ENCODE measurements around the gene ANP32E.

The ANP32E gene

DNA sequence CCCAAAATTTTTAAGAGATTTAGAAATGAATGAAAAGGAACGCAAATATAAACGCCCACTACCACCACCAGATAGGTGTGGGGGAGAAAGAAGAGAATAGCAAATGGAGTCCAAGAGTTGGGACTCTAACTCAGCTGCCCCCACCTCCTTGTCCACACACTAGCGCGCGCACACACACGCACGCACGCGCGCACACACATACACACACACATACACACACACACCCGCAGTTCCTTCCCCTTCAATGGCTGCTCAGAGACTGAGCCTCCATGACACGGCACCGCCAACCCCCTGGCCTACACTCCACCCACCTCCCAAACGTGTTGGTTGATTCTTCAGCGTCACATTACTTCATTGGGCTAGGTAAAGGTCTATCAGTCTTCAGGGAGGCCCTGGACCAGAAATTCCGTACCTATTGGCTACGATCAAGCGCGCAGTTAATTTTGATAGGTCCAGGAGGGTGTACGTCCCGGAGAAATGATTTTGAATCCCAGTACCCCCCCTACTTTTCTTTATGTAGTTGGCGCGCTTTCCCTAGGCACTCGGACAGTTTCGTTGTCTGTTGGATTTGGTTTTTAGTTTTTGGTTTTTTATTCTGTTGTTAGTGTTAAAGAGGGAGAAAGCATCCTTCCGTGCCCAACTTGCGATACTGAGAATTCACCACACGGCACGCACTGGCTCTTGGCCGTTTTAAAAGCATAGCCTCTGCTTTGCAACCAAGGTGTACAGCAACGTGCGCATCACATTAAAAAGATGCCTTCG, at the start of gene ANP32E:
TSS of gene ANP32E (minus strand) at position 261 of the 762 bp plus-strand sequence. CDS start 326 bp downstream, outside the sequence.
- DNase-seq = peak; percentile 100

DNA sequence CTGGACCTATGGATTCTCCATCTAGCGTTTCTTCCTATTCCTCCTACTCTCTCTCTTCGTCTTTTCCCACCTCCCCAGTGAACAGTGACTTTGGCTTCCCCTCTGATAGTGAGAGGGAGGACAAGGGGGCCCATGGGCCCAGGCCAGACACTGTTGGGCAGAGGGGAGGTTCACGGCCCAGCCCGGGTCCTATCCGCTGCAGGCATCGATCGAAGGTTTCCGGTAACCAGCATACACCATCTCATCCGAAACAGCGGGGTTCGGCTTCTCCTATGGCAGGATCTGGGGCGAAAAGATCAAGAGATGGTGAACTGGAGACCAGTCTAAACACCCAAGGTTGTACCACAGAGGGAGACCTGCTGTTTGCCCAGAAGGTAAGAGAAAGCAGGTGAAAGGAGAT, 47.3 kb upstream of the ANP32E start:
- no peak for DNase-seq

DNA sequence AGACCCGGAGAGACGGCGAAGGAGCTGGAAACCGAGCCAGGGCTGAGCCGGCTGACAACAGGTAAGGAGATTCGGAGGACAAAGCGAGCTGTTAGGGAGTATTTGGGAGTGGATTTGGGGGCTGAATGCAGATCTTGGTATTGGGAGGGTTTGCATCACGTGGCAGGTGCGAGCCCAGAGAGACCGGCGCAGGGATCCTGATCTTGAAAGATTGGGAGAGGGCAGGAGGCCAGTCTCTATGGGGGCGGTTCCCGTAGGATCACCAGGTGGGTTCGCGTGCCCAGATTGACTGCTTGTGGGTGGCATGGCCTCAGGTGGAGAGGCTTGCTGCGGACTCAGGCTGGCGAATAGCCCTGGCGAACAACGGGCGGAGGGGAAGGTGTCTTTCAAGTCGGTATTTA, 46.6 kb upstream of the ANP32E start:
- DNase-seq = no peak

DNA sequence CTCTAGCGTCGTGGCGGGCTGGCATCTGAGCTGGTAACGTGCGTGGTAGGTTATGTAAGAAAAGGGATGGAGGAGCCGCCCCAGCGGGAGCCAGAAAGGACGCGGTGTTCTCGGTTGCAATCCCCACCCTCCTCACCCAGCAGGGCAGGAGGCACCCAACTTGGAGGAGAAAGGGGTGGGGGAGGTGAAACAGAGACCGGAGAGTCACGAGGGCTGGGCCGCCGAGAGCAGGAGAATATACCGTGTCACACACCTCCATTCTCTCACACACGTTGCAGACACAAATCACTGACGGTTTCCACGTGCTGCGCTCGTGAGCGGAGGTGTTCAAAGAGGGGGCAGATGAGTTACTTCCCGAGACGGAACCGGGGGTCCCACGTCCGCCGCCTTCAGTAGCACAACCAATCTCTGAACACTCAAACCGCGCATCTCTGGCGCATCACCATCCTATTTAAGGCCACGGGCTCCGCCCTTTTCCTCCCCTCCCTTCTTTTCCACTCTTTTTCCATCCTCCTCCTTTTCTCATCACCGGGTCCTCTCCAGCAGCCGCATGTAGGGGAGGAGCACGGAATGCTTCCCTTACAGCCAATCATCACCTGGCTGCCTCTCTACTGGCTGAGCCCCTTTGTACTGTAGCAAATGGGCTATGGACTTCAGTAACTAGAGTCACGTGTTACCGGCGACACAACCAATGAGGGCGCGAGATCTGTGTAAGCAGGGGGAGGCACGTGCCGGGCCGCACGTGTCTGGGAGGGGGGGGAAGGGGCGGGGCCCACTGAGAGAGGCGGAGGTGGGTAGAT, 46.0 kb upstream of the ANP32E start, which contains the start of gene CIART:
TSS of gene CIART (plus strand) at position 797 of the 800 bp plus-strand sequence. CDS start 714 bp downstream, outside the sequence.
- DNase-seq = peak; percentile 75

DNA sequence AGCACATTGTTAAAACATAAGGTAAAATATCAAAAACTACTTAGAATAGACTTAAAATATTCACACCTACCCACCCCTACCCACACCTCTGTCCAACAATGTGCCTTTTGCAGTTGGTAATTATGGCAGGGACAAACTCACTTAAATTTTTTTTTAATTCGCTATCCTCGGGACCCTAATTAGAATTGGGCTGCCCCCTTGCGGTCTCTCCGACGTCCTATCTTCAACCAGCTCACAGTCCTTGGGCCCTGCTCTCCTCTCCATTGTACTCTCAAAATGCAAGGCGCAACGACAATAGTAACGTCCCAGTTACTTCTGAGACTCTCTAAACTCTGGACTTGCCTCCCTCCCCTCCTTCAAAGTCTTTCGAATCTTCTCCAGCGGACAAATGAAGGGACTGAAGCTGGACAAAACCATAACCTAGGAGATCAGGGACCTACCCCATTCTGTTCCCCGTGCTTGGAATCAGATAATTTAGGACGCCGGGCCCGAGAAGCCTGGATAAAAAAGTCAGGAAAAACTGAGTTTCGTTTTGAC, 45.4 kb upstream of the ANP32E start:
- DNase-seq = peak; percentile 91

DNA sequence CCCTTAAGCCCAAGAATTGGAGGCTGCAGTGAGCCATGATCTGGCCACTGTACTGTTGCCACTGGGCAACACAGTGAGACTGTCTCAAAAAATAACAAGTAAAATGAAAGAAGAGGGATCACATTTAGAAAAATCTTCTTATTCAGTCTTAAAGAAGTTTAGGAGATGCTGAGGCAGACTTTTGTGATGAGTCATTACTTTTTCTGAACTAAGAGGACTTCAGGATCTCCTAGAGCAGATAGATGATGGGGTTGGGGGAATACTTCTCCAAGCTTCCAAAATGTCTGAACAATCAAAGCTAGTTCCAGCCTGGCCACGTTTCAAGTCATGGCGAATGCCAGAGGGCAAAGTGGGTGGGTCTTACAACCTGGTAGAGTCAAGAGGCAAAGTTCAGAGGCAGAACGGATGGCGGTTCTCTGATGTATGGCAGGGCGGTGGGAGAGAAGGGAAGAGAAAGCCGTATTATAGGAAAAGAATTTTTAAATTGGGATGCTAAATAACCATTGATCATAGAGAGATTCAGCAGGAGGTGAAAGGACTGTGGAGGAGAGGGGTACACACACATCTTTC, 44.3 kb upstream of the ANP32E start:
- no peak for DNase-seq

- DNase-seq = no peak
These were observed 37.4 kb upstream of the ANP32E start for GRCh38 chr1:150273311-150273710.

GRCh38 chr1:150271291-150271959, 35.5 kb upstream of the ANP32E start:
- no peak for DNase-seq

DNA sequence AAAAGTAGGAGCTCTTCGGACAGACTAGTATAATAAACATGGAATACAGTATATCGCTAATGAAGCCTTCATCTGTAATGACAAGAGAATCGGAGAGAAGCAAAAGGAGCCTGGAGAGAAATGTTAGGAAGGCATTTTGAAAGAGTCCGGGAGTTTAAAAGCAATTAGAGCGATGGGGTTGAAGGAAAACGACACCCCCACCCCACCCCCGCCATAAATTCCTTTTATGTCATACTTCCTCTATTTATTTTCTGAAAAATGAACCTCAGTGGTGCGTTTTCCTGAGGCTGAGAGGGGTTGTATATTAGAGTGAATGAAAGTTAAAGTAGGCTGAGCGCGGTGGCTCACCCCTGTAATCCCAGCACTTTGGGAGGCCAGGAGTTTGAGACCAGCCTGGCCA, 33.5 kb upstream of the ANP32E start:
- DNase-seq = peak; percentile 66

- peak; percentile 99 for DNase-seq
These were observed 32.9 kb upstream of the ANP32E start, which contains the start of gene APH1A for GRCh38 chr1:150268705-150269403. TSS of gene APH1A (minus strand) at chr1:150269016. CDS start at chr1:150268810, 206 bp downstream.

DNA sequence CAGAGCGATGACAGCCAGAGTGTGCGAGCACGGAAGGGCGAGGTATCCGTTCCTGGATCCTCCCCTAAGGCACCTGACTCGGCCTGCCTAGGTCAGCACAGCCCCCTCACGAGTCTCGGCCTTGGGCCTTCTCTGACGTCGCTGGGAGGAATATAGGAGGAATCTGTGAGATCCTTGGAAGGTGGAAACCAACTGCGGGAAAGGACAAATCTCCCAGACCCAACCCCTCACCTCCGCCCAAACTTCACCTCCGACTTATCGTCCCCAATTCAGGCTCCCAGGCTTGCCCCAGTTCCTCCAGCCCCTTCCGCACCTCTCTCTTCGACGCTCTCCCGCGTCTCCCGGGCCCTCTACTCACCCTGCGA, 32.4 kb upstream of the ANP32E start:
- peak; percentile 67 for DNase-seq

- DNase-seq = no peak
These were observed 32.0 kb upstream of the ANP32E start for GRCh38 chr1:150267896-150268295.

DNA sequence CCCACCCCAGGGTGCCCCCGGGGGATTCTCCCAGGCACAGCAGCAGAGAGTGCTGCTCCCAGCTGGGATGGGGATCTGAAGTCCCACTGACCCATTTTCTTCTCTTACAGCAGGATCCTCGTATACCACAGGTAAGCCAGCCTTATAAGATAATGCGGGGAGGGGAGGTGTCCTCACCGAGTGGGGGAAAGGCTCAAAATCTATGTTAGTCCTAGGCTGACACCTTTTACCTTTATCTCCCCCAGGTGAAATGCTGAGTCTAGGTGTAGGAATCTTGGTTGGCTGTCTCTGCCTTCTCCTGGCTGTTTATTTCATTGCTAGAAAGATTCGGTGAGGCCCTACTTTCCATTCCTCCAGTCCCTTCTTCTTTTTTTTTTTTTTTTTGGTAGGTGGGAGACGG, 27.6 kb upstream of the ANP32E start:
- DNase-seq = no peak

DNA sequence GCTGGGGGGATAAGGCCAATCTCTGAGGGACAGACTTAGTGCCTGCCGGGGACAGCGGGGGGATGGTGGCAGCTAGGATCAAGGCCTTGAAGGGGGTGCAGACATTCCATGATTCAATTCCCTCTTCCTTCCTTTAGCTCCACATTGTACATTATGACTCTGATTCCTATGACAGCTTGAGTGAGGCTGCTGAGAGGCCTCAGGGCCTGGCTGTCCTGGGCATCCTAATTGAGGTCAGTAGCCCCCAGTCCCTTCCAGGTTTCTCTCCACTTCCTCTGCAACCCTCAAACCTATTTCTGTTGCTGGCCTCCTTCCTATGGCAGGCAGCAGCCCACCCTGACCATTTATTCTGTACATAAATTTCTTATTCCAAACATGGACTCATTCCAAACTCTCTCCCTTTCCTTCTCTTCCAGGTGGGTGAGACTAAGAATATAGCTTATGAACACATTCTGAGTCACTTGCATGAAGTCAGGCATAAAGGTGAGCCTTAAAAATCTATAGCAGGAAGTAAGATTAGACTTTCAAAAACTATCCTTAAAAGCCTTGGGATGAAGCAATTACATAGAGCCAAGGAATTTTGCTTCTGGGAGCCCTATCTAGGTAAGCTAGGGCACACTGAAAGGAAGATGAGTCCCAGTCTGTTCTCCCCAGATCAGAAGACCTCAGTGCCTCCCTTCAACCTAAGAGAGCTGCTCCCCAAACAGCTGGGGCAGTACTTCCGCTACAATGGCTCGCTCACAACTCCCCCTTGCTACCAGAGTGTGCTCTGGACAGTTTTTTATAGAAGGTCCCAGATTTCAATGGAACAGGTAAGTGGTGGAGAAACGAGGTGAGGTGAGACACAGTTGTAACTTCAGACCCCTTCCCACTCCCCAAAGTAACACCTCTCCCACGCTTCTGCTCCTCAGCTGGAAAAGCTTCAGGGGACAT, 26.7 kb upstream of the ANP32E start:
- no peak for DNase-seq

- DNase-seq = no peak
These were observed 25.5 kb upstream of the ANP32E start for GRCh38 chr1:150261367-150261766.

GRCh38 chr1:150259758-150260669, 24.1 kb upstream of the ANP32E start:
- no peak for DNase-seq

GRCh38 chr1:150259217-150259616, 23.3 kb upstream of the ANP32E start:
- DNase-seq = no peak

DNA sequence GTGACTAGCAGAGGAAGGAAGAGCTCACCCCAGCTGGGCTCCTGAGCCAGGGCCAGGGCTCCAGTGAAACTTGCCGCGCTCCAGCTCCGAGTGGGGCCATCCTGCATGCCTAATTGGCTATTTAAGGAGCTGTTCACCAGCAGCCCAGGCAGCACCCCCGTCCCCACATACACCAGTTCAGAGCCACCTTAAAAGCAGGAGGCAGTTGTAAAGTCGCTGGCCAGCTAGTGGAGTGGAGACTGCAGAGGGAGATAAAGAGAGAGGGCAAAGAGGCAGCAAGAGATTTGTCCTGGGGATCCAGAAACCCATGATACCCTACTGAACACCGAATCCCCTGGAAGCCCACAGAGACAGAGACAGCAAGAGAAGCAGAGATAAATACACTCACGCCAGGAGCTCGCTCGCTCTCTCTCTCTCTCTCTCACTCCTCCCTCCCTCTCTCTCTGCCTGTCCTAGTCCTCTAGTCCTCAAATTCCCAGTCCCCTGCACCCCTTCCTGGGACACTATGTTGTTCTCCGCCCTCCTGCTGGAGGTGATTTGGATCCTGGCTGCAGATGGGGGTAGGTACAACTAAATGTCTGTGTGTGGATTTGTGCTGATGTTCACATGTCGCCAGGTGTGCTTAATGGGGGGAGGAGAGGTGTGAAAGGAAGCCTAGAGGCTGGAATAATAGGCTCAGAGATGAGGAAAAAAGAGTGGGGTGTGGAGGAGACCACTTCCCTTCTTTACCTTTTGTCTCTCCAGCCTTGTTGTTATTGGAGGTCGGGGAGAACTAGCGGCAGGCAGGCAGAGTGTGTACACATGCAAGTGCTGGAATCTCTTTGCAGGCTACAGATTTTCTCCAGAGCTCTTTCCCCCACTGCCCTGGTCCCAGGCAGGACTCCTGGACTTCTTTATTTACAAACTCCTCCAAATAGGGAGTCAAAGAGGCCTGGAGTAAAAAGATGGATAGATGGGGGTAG, 22.0 kb upstream of the ANP32E start, which contains the start of gene CA14:
TSS of gene CA14 (plus strand) at position 151 of the 962 bp plus-strand sequence. CDS start at position 506, 355 bp downstream.
- no peak for DNase-seq

Data from OCI-M1 (cell line).